NCI-H1417 (cell line): ENCODE measurements around the gene TTC39C.
A peak's percentile ranks its signal among the peaks of the same experiment; 100 is the strongest.
"Not testable (repeated sequence)": the region's sequence is repeated elsewhere in the genome, so short reads cannot be mapped to it uniquely, and the experiment has no call there.

Experiments used
- DNase-seq, 3 experiments: peaks; one replicate each; lab custom pipeline; 2025; lab: John Stamatoyannopoulos, UW

Gene TTC39C

DNA sequence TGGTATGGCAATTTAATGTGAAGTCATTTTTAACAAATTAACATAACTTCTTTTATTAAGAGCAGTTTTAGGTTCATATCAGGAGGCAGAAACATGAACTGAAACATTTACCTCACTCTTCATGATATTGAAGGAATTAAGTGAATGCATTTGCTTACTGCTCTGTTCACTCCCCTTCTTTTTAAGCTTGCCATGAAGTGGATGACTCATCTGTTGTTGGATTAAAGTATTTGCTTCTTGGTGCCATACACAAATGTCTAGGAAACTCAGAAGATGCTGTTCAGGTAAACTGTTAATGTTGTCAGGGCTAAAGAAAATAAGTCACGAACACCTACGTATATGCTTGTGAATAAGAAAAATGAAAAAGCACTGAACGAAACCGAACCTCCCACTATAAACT lies 114.1 kb downstream of the TTC39C start:
- no peak for DNase-seq

DNA sequence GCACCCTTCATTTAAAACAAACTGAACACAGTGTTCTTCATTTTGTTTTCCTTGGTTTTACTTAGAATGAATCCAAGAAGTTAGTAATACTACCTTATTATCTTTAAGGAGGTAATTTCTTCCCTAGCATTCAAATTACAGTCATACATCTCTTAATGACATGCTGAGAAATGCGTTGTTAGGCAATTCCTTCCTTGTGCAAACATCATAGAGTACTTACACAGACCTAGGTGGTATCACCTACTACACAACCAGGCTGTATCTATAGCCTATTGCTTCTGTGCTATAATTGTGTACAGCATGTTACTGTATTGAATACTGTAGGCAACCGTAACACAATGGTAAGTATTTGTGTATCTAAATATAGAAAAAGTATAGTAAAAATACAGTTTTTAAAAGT lies 115.9 kb downstream of the TTC39C start:
- DNase-seq, result peak in 2 of 3 experiments; percentile 22 to 80

DNA sequence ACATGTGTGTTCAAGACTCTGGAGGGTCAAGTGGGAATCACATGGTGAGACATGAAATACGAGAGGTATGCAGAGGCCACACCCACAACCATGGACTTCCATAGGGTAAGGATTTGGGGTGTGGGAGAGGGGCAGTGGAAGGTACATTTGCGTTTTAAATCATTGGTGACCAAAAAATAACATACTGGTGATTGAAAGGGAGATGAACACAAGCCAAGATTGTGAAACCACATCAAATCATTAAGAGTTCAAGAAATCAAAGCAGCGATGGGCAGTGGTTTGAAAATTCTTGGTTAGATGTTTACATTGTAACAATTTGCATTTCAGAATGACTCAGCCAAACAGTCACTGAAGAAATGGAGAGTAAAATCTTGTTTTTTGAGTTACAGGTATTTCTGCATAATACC lies 122.4 kb downstream of the TTC39C start:
- no peak for DNase-seq

- no peak for DNase-seq
These were observed 123.8 kb downstream of the TTC39C start for GRCh38 chr18:24138409-24138788.

- DNase-seq, result peak; percentile 71 to 97 (median 93)
These were observed 124.4 kb downstream of the TTC39C start, which contains the start of gene CABYR for GRCh38 chr18:24138789-24139616. CABYR (plus strand) TSS chr18:24139062; CDS start chr18:24143115, 4,053 bp downstream.

GRCh38 chr18:24140697-24141096 lies 126.1 kb downstream of the TTC39C start:
- DNase-seq, result no peak

DNA sequence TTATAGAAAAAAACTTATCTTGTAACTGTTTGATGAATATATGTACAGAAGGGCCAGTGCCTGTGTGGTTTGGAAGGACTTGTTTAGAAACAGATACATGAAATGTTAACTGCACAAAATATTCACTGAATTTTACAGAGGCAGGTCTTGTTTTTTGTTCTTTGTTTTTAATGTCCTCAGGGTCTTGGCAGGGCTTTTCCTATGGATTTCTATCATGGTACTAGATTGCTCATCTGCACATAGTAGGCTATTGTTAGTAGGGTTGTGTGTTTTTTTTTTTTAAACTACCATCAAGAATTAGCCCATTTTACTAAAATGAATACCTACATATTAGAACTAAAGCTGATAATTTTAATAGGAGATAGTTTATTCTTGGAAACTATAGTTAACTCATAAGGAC lies 127.8 kb downstream of the TTC39C start:
- no peak for DNase-seq

DNA sequence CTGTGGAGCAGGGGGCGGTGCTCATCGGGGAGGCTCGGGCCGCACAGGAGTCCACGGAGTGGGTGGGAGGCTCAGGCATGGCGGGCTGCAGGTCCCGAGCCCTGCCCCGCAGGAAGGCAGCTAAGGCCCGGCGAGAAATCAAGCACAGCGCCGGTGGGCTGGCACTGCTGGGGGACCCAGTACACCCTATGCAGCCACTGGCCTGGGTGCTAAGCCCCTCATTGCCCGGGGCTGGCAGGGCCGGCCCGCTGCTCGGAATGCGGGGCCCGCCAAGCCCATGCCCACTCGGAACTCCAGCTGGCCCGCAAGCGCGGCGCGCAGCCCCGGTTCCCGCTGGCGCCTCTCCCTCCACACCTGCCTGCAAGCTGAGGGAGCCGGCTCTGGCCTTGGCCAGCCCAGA lies 135.0 kb downstream of the TTC39C start:
- not testable (repeated sequence) for DNase-seq

DNA sequence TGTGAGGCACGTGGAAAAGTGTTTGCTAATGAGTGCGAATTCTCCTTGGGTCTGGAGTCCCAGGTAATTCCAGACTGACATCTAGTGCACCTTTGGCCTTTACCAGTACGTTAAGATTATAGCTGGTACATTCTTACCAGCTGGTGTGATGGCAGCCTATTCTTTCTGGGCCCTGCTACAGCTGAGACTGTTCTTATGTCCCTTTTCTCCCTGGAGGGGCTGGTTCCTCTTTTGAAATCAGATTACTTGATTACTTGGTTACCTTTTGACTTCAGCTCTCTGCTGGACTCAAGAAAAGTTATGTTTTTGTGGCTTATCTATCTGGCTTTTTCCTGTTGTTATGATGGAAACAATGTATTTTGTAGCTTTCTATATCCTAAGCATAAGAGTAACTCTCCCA lies 138.8 kb downstream of the TTC39C start:
- DNase-seq, result no peak

DNA sequence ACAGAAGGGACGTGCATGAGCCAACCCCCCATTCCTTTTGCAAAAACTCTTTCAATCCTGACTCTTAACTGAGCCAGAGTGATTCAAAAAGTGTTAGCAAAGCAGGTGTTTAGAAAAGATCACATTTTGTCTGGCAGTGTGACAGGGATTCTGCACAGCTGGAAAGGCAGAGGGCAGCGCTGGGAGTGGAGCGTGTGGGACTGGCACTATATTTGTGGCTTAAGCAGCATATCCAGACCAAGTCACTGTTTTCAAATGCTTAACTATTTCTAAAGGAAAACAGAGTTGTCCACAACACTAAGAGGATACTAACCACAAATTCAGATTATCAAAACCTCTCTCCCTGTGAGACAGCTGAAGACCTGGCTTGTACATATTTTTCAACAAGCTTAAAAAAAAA lies 143.3 kb downstream of the TTC39C start:
- no peak for DNase-seq

GRCh38 chr18:24160086-24160485 lies 145.5 kb downstream of the TTC39C start:
- DNase-seq, result no peak

DNA sequence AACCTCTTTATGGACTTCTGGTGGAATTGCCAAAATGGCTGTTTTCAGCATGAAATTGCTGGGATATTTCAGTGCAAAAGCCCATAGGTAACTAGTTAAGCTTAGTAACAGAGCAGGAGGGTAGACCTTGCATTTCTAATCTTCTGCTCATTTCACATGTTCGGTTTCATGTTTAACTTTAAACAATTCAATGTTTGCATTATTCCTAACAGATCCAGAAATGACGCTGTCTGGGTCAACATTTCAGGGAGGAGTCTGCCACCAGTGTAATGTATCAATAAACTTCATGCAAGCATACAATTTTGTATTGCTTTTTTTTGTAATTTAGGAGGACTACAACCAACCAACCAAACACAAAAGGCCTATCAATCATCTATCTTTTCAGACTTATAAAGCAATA lies 146.8 kb downstream of the TTC39C start:
- DNase-seq, result no peak

GRCh38 chr18:24168496-24168895 lies 153.9 kb downstream of the TTC39C start:
- no peak for DNase-seq

DNA sequence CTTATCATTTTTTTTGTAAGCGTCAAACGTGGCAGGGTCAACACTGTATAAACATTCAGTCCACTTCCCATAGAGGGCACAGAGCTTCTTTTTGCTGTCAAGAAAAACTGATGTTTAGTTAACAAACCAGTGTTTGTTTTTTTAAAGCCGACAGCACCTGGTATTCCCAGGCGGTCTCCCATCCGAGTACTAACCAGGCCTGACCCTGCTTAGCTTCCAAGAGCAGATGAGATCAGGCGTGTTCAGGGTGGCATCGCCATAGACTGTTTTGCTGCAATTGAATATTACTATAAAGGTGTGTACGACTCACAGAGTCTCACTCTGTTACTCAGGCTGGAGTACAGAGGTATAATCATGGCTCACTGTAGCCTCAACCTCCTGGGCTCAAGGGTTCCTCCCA lies 155.8 kb downstream of the TTC39C start:
- peak in 1 of 3 experiments; percentile 13 for DNase-seq

DNA sequence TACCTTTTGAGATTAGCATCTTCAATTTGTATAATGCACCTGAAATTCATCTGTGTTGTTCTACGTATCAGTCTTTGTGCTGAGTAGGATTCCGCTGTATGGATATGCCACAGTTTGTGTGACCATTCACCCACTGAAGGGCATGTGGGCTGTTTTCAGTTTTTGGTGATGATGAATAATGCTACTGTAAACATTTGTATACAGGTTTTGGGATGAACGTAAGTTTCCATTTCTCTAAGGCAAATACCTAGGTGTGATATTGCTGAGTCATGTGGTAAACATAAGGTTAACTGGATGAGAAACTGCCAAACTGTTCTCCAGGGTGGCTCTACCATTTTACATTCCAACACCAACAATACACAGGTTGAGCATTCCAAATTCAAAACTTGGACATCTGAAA lies 159.4 kb downstream of the TTC39C start:
- DNase-seq, result no peak

- DNase-seq, result peak; percentile 5 to 64 (median 19)
These were observed 162.3 kb downstream of the TTC39C start for GRCh38 chr18:24176727-24177416.

DNA sequence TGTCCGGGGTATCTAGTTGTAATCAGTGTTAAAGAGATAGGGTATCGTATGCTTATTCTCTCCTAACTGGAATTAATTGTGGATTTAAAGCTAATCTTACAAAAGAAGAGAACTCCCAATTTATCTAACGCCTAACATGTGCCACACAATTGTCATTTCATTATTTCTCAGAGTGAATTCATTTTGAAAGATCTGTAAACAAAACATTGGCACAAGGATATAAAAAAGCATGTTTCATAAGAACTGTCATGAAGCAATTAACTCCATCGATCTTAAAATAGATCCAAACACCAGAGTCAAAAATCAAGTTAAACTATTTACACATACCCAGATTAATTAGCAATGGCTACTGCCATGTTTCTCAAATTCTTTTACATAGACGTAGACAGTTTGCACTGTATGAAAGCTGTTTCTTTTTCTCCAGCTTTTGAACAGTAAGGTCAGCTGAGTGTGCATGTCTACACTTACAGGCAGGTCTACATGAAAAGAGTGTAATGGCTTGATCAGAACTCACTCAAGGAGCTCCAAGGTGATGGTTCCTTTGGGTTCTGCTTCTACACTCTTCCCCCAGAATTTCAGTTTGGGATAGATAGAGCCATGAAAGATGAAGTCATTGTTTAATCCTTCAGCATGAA lies 163.1 kb downstream of the TTC39C start:
- no peak for DNase-seq

DNA sequence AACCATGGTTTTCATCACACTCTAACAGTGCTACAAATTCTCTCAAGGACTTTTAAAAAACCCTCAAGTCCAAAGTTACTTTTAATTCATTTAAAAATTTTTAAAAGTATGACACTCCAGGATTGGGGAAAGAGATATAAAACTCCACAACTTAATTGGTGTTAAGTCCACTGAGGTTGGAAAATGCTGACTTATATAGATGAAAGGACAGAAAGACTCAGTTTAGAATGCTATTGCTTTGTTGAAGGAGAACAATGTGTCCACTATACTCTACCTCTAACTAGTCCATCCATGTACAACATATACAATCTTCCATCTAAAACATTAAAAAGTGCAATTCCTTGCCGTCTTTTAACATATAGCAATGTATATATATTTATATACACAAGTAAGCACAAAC lies 165.5 kb downstream of the TTC39C start:
- no peak for DNase-seq

DNA sequence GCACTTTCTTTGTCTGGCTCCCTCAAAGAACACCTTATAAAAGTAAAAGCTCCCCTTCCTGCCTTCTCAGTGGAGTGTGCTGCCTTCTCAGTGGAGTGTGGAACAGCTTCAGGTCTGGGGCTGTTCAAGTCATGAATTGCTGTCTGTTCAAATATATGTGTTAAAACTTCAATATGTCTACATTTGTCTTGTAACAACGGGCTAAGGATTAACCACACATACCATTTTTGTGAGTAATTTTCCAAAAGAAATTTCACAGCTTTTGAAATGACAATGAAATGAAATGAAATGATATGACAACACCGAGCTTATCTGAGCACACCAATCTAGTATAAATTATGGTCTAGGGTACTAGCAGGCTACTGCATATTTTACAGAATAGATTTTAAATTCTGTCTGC lies 167.3 kb downstream of the TTC39C start:
- DNase-seq, result no peak
